ENCODE measurements around the gene FAM13B. TPM values are rescaled to one million over a fixed set of nuclear protein-coding genes. Genes with fewer than 3 reads are reported as not detected.
A peak's percentile ranks its signal among the peaks of the same experiment; 100 is the strongest.

FAM13B gene
- total and polyA plus RNA-seq, 9 of the 15 experiments (the other 6 are each of a cell fraction or from before 2014, with no cell fraction given): 2.3 to 21.6 (median 14.1) TPM

- TF ChIP-seq MAFG (tag; conservative IDR thresholded peaks at IDR 0.05): peak; percentile 83
- TF ChIP-seq FOXM1 (IDR thresholded peaks at IDR 0.05; ENCODE audit: low read depth): peak; percentile 64; the same call in 1 of the 2 replicates
- TF ChIP-seq FOXM1 (CRISPR knock-in tag; IDR thresholded peaks at IDR 0.05; ENCODE audit: low read depth): no peak
- TF ChIP-seq KLF13 (tag; IDR thresholded peaks at IDR 0.05; ENCODE audit: borderline replicate concordance, low read depth): no peak
- TF ChIP-seq ZBTB9 (CRISPR knock-in tag; IDR thresholded peaks at IDR 0.05): no peak
- no peak for TF ChIP-seq GATAD2B (IDR thresholded peaks at IDR 0.05; ENCODE audit: borderline replicate concordance)
- 0 out of 2 replicates have a peak, but pooled peaks have one; percentile 40 for TF ChIP-seq RBFOX2 (IDR thresholded peaks at IDR 0.05; ENCODE audit: low read depth, low read length)
- TF ChIP-seq ZNF217 (CRISPR knock-in tag; IDR thresholded peaks at IDR 0.05): no peak
- no peak for TF ChIP-seq IRF2 (CRISPR knock-in tag; IDR thresholded peaks at IDR 0.05)
- no peak for TF ChIP-seq USF1 (CRISPR knock-in tag; IDR thresholded peaks at IDR 0.05)
- TF ChIP-seq ELF4 (CRISPR knock-in tag; IDR thresholded peaks at IDR 0.05): no peak
- no peak for TF ChIP-seq ZNF507 (tag; conservative IDR thresholded peaks at IDR 0.05)
- no peak for TF ChIP-seq ZNF511 (CRISPR knock-in tag; IDR thresholded peaks at IDR 0.05)
- no peak for TF ChIP-seq IRF1 (CRISPR knock-in tag; IDR thresholded peaks at IDR 0.05; ENCODE audit: borderline replicate concordance)
- no peak for TF ChIP-seq RREB1 (CRISPR knock-in tag; IDR thresholded peaks at IDR 0.05)
- TF ChIP-seq ZNF79 (CRISPR knock-in tag; IDR thresholded peaks at IDR 0.05; ENCODE audit: low read depth): no peak
- no peak for TF ChIP-seq FOXJ2 (tag; IDR thresholded peaks at IDR 0.05)
- TF ChIP-seq MEIS2 (IDR thresholded peaks at IDR 0.05; ENCODE audit: partially characterized antibody): no peak
- TF ChIP-seq EWSR1 (IDR thresholded peaks at IDR 0.05; ENCODE audit: borderline replicate concordance, low read depth, partially characterized antibody): no peak
- no peak for TF ChIP-seq ZC3H11A (IDR thresholded peaks at IDR 0.05; ENCODE audit: low read depth, low read length)
Observed at GRCh38 chr5:137997726-137998213, 35.1 kb downstream of the FAM13B start (continued).
